Measurements from ENCODE around the gene CIT.
A peak's percentile ranks its signal among the peaks of the same experiment; 100 is the strongest.

Gene CIT

GRCh38 chr12:119797090-119797489, 80.0 kb downstream of the CIT start:
- DNase-seq, result no peak

DNA sequence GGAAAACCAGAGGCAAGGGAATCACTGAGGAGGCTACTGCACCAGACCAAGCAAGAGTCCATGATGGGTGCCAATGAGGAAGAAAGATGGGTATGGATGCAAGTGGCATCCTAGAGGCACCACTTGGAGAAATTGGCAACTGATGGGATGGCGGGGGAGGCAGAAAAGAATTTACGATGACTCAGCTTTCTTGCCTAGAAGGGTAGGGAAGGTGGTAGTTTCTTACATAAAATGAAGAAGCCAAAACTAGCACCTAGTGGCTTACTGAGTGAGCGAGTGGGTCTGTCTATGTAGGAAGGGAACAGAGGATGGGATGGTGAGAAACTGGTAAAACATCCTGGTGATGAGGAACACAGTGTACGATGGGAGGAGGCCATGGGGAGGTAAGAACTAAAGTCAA, 80.8 kb downstream of the CIT start:
- DNase-seq, result no peak

DNA sequence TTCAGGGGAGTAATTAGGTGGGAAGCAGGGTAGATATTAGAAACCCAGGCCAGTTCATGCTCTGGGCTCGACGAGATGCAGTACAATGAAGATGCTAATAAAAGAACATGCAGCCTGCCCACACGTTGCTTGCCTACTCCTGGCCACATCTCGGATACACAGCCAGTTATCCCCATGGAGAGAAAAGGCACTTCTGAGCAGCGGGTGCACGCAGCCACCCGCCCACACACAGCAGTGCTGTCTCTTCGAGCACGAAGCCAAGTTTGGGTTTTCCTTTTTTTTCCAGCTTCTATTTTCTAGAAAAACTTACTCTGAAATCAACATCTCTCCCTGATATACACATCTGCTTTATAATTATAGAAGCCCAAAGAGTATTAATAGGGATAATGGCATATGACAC, 85.7 kb downstream of the CIT start:
- no peak for DNase-seq

DNA sequence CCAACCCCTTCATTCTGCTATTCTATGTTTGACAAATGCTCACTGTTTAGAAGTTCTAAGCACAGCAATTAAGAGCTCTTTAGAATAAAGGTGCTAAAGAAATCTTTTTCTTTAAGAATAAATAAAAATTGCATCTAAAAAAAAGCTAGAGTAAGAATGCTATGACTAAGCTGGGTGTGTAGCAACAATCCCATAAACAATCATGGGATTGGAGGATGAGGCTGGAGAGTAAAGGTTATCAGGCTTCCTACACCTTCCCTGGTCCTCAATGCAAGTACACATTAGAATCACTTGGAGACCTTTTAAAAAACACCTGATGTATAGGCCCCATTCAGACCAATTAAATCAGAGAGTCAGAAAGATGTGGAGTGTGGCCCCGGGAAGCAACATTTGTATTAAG, 88.3 kb downstream of the CIT start:
- DNase-seq, result no peak

DNA sequence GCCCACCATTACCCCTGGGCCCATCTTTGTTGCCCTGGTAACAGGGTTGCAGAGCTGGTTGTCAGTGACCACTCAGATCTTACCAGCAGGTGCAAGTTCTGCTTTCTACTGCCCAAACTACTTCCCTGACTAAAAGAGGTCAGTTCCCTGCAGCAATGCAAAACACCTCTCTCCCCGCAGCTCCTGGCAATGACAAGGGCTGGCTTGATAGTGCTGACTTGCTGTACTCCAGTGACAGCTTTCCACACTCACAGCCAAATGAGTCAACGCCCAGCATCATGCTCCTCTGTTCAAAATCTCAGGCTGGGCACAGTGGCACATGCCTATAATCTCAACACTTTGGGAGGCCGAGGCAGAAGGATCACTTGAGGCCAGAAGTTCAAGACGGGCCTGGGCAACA, 90.6 kb downstream of the CIT start:
- DNase-seq, result no peak

DNA sequence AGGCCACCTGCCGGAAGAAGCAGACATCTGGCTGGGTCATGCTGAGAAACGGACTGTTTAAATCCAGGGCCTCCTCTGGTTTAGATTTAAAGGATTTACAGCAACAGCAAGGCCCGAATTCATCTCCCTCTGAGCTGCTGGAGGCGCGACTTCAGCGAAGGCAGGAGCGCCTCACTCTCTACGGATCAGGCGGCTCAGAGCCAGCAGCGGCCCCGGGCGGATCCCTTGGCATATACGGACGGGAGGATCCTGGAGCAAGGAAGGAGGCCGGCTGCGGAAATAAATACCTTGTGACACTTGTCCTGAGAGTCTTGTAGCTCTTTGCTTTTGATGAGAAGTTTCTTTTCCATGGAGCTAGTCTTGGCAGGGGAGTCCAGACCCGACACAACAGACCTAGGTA, 92.4 kb downstream of the CIT start:
- no peak for DNase-seq

GRCh38 chr12:119783787-119784186, 93.3 kb downstream of the CIT start:
- no peak for DNase-seq

DNA sequence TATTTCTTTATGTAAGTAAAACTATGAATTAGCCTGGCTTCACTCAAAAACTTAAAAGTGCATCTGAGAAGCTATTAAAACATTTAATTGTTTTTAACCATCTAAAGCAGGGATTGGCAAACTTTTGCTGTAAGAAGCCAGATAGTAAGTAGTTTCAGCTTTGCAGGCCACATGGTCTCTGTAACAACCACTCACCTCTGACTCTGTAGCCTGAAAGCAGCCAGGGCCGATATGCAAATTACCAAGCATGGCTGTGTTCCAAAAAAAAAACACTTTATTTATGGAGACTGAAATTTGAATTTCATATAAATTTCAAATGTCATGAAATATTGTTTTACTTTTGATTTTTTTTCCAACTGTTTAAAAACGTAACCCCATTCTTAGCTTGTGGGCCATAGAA, 95.3 kb downstream of the CIT start:
- no peak for DNase-seq

DNA sequence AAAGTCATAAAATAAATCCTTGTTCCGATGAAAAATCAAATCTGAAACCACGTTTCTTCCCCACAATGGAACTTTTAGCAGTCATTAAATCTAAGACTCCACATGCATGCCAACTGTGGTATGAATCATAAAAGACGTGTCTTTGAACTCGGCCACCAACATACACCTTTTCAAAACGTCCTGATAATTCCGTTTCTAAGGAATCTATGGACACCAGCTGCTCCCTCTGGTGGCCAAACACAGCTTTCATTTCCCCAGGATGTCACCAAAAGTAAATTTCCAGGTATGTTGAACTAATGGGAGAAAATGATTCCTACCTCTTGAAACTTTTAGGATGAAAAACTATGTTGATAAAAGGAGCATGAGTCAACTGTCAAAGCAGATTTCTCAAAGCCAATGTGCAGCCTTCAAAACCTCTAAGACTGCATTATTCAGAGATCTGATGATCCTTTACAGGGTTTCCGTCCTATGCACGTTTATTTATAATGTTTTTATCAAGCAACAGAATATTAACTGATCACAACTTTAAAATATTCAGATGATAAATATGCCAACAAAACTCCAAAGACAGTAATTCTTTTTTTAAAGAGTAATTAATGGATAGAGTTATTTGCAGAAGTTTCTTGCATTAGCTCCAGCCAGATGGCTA, 96.2 kb downstream of the CIT start:
- peak in 2 of 3 experiments; percentile 39 to 43 for DNase-seq

- no peak for DNase-seq
Measured at GRCh38 chr12:119775246-119775895, 101.7 kb downstream of the CIT start.

- no peak for DNase-seq
Measured at GRCh38 chr12:119772431-119772830, 104.7 kb downstream of the CIT start.

DNA sequence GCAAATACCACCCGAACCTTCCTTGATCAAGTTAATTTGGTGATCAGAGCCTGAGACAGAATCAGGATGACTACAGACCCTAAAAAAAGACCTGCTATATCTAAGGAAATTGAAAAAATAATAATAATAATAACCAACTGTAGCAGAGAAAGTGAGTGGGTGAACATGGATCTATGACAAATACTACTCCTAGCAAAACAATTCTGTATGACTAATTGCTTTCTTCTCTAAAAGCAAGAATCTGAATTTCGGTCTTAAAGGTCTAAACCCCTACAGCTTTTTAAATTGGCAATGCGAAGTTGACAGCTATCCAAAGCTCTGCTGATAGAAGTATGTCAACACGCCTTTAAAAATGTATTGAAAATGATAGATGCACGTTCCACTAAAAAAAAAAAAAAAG, 107.0 kb downstream of the CIT start:
- no peak for DNase-seq

DNA sequence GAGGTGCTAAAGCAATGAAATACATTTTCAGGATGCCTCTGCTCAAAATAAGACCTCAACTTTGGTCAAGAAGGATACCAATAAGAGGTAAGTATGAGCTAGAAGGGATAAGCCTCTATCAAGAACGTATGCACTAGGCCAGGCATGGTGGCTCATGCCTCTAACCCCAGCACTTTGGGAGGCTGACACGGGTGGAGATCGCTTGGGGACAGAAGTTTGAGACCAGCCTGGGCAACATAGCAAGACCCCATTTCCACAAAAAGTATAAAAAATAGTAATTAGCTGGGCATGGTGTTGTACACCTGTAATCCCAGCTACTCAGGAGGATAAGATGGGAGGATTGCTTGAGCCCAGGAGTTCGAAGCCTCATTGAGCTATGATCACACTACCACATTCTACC, 114.5 kb downstream of the CIT start:
- DNase-seq, result no peak

DNA sequence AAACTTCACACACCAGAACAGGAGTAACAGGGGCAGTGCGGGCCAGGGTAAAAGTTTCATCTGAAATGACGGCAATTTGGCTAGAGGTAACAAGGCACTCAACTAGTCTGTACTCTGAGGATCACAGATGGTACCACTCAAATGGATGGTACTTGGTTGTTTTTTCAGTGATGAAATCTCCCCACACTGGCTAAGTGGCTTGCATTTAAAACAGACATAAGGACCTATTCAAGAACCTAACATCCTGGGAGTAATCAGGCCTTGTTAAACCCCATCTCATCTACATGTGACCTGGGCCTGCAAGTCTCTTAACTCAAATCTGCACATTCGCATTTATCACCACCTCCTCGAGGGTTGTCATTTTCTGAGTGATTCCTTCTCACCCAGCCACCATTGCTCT, 118.4 kb downstream of the CIT start:
- no peak for DNase-seq

GRCh38 chr12:119758234-119758633, 118.9 kb downstream of the CIT start:
- no peak for DNase-seq

GRCh38 chr12:119751961-119752360, 125.2 kb downstream of the CIT start:
- DNase-seq, result no peak

DNA sequence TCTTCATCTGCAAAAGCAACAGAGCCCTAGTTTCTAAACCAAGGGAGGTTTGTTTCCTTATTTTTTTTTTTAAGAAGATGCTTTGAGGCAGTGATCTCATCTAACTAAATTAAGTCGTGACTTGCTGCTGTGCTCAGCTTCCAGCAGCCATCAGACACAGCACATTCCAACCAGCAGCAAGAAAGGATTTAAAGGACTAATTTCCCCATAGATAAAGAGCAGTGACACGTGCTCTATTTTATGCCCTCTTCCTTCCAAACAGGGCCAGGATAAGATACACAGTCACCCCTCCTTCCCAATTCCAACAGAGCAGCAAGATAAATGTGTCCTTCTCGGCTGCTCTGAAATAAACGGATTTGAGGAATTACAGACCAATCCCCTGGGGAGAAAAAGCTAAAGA, 127.5 kb downstream of the CIT start:
- DNase-seq, result peak in 1 of 3 experiments; percentile 39

- no peak for DNase-seq
Measured at GRCh38 chr12:119748497-119748896, 128.6 kb downstream of the CIT start.

GRCh38 chr12:119746169-119746568, 131.0 kb downstream of the CIT start:
- no peak for DNase-seq

DNA sequence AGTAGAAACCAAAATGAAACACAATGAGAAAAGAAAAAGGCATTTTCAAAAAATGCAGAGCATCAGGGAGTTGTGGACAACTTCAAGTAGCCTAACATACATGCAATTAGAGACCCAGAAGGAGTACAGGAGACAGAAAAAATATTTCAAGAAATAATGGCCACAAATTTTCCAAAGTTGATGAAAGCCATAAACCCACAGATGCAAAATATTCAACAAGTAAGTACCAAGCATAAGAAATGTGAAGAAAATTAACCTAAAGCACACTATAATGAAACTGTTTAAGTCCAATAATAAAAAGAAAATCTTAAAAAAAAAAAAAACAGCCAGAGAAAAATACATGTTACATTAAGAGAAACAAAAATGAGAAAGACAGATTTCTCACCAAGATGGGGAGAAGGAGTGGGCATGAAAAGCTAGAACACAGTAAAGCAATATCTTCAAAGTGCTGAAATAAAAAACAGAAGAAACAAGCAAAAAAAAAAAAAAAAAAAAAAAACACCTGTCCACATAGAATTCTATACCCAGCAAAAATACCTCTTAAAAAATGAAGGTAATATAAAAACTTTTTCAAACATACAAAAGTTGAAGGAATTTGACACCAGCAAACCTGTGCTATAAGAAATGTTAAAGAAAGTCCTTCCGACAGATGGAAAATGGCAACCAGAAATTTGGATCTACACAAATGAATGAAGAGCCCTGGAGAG, 132.1 kb downstream of the CIT start:
- peak in 1 of 3 experiments; percentile 12 for DNase-seq

DNA sequence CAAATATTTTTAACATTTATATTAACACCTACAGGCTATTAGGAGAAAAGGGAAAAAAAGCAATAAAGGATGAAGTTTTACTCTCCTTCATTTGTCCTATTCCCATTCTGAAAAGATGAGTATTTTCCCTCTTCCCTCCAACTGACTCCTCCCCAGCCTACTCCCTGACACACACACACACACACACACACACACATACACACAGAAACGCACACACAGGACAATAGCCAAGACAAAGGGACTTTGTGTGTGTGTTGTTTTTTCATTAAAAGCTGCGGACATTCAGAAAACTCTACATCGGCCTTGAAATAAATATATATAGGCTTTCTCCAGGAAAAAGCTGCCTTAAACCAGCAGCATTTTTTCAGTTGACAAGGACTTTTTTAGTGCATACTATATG, 134.4 kb downstream of the CIT start:
- DNase-seq, result no peak

DNA sequence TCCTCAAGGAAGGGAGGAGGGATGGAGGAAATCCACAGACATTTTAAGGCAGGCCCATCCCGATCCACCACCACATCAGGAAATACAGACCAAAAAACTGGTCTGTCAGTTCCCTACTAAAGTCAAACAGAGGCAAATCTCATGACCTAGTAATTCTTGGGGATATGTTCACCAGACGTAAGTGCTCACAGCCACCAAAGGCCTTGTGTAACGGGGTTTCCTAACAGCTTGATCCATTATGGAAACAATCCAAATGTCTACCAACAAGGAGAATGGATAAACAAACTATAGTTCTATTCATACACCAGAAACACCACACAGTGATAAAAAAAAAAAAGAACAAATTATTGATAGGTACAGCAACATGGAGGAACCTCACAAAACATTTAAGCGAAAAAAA, 136.3 kb downstream of the CIT start:
- no peak for DNase-seq

DNA sequence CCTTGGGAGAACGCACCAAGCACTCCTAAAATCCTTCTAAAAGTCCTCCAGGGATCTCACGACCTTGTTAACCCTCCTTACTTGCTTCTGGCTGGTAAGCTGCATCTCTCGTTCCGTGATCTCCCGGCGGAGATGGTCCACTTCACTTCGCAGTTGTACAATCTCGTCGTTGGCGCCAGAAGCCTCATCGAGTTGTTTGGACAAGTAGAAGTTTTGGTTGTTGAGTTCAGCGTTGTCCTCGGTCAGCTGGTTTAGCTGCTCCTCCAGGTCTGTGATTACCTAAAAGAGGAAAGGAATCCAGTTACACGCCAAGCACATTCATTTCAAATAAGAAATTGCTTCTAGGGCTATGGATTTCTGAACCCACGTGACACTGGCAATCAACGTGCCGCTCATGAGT, 142.0 kb downstream of the CIT start:
- no peak for DNase-seq

- no peak for DNase-seq
Measured at GRCh38 chr12:119730381-119730780, 146.7 kb downstream of the CIT start.
